KMS-11 (cell line): ENCODE measurements around the gene BAZ2B.

Experiments used
- H2AFZ ChIP-seq: fragments of 200-600 bp; sonication (generic); 2 replicates; pipeline ENCODE4 v1.6.1; 2016; ENCODE audit warnings: antibody characterized with exemption, mixed run types, low read depth
- H3K27ac ChIP-seq: fragments of 200-600 bp; sonication (generic); 2 replicates; pipeline ENCODE4 v1.6.1; 2016; ENCODE audit warnings: mild to moderate bottlenecking, mixed run types
- H3K27me3 ChIP-seq: fragments of 200-600 bp; sonication (generic); 2 replicates; pipeline ENCODE4 v1.6.1; 2017; ENCODE audit warnings: mild to moderate bottlenecking, low read depth, mixed run types, moderate library complexity; ENCODE audit not compliant: insufficient read depth
- H3K36me3 ChIP-seq: fragments of 200-600 bp; sonication (generic); 2 replicates; pipeline ENCODE4 v1.6.1; 2017; ENCODE audit warnings: mild to moderate bottlenecking, mixed run types; ENCODE audit not compliant: insufficient read depth
- H3K4me1 ChIP-seq: fragments of 200-600 bp; sonication (generic); 2 replicates; pipeline ENCODE4 v1.6.1; 2016; ENCODE audit warnings: mild to moderate bottlenecking, low read depth, mixed run types; ENCODE audit not compliant: poor library complexity, severe bottlenecking
- H3K4me2 ChIP-seq: fragments of 200-600 bp; sonication (generic); 2 replicates; pipeline ENCODE4 v1.7.0; 2016; ENCODE audit warnings: mild to moderate bottlenecking, mixed run types
- H3K4me3 ChIP-seq: fragments of 200-600 bp; sonication (generic); IDR thresholded peaks from 2 replicates; pipeline ENCODE4 v1.6.1; 2017; ENCODE audit warnings: low read depth, low read length, mixed read lengths; ENCODE audit not compliant: insufficient read depth
- H3K79me2 ChIP-seq: fragments of 200-600 bp; sonication (generic); 2 replicates; pipeline ENCODE4 v1.6.1; 2016; ENCODE audit warnings: low read depth, mixed run types; ENCODE audit not compliant: insufficient read depth
- H3K9ac ChIP-seq: fragments of 200-600 bp; sonication (generic); 2 replicates; pipeline ENCODE4 v1.6.1; 2016; ENCODE audit warnings: mild to moderate bottlenecking, mixed run types
- H4K20me1 ChIP-seq: fragments of 200-600 bp; sonication (generic); 2 replicates; pipeline ENCODE4 v1.6.1; 2016; ENCODE audit warnings: mild to moderate bottlenecking, mixed run types; ENCODE audit not compliant: insufficient read depth
- TF ChIP-seq, protein P1 (sequence below): fragments of 200-600 bp; sonication (generic); conservative IDR thresholded peaks from 2 replicates; pipeline ENCODE4 v1.6.1; 2017; ENCODE audit warnings: low read depth, mild to moderate bottlenecking, antibody characterized with exemption, low read length, moderate library complexity, mixed read lengths

BAZ2B gene

DNA sequence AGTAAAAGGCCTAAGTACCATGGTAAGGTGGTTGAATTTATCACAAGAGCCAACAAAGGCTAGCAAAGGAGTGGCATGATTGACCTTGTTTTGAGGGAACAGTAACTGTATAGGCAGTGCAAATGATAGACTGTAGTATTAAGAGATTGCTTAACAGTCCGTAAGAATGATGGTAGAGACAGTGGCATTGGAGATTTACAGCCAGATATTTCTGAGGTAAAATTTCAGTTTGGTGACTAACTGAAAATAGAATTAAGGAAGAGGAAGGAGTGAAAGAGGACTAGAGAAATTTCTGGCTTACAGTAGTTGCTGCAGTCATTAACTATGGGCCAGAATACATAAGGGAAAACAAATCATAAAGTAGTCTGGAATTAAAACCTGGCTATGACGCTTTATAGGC is 4.4 kb upstream of the BAZ2B start:
- H2AFZ ChIP-seq: no peak overlapping the region
- H3K9ac ChIP-seq: no peak overlapping the region
- H3K79me2 ChIP-seq: no peaks in the 10 kb centered on the region
- H3K4me1 ChIP-seq: peaks cover 4% of the 10 kb centered on the region
- TF ChIP-seq, protein P1, sequence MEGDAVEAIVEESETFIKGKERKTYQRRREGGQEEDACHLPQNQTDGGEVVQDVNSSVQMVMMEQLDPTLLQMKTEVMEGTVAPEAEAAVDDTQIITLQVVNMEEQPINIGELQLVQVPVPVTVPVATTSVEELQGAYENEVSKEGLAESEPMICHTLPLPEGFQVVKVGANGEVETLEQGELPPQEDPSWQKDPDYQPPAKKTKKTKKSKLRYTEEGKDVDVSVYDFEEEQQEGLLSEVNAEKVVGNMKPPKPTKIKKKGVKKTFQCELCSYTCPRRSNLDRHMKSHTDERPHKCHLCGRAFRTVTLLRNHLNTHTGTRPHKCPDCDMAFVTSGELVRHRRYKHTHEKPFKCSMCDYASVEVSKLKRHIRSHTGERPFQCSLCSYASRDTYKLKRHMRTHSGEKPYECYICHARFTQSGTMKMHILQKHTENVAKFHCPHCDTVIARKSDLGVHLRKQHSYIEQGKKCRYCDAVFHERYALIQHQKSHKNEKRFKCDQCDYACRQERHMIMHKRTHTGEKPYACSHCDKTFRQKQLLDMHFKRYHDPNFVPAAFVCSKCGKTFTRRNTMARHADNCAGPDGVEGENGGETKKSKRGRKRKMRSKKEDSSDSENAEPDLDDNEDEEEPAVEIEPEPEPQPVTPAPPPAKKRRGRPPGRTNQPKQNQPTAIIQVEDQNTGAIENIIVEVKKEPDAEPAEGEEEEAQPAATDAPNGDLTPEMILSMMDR: no peak
- H3K4me2 ChIP-seq: no peak overlapping the region
- H3K4me3 ChIP-seq: no peak overlapping the region
- H3K27me3 ChIP-seq: no peaks in the 10 kb centered on the region
- H3K36me3 ChIP-seq: no peaks in the 10 kb centered on the region
- no peaks in the 10 kb centered on the region for H4K20me1 ChIP-seq
- H3K27ac ChIP-seq: no peak overlapping the region

DNA sequence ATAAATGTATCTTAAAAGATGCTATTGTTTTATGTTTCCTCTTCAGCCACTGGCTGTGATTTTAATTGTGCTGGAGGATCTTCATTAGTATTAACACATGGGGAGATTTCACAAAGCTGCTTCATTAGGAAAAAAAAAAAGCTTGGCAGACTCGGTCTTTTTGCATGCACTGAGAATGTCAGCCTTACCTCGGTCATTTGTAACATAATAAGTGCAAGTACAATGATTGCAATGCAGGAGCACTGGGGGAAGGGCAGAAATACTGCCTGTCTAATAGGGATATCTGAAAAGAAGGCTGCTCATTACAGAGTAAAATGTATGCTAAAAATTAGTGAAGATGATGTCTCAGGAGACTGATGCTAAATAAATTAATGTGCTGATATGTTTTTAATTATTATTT is 1.3 kb upstream of the BAZ2B start:
- no peak overlapping the region for H2AFZ ChIP-seq

DNA sequence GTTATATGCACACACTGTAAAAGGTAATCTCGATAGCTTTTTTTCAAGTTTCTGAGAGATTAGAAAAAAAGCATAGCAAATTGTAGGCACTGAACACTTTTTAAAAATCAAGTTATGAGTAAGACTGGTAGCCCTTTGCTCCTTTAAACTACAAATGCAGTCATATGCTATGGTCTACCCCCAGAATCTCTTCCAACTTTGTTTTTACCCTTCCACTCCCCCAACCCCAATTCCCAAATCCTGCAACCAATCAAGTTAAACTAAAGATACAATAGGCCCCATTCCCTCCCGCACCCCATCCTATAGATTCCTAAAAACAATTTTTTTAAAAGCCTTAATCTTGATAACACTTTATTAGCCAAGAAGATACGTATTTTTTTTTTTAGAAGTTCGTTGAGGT is 752 bp upstream of the BAZ2B start:
- Histone ChIP-seq H3K4me1 (peaks cover 26% of the 10 kb centered on the region), H3K9ac (peak overlapping the region; percentile 87; the same call in 1 of the 2 replicates), H2AFZ (no peak overlapping the region), H3K36me3 (no peaks in the 10 kb centered on the region), H3K4me2 (peak overlapping the region; percentile 97; the same call in 1 of the 2 replicates), H4K20me1 (no peaks in the 10 kb centered on the region), H3K27ac (peak overlapping the region; percentile 86; the same call in 1 of the 2 replicates), H3K27me3 (no peaks in the 10 kb centered on the region), H3K79me2 (peaks cover 28% of the 10 kb centered on the region; the same call in 1 of the 2 replicates), H3K4me3 (no peak overlapping the region)
- TF ChIP-seq, protein P1: no peak

More for the DNA sequence above, 1.3 kb upstream of the BAZ2B start:
- Histone ChIP-seq H3K9ac (no peak overlapping the region), H3K27me3 (no peaks in the 10 kb centered on the region), H3K27ac (no peak overlapping the region), H3K4me2 (no peak overlapping the region), H3K36me3 (no peaks in the 10 kb centered on the region), H3K4me1 (peaks cover 21% of the 10 kb centered on the region), H4K20me1 (no peaks in the 10 kb centered on the region), H3K79me2 (peaks cover 23% of the 10 kb centered on the region; the same call in 1 of the 2 replicates), H3K4me3 (no peak overlapping the region)
- TF ChIP-seq, protein P1: no peak

DNA sequence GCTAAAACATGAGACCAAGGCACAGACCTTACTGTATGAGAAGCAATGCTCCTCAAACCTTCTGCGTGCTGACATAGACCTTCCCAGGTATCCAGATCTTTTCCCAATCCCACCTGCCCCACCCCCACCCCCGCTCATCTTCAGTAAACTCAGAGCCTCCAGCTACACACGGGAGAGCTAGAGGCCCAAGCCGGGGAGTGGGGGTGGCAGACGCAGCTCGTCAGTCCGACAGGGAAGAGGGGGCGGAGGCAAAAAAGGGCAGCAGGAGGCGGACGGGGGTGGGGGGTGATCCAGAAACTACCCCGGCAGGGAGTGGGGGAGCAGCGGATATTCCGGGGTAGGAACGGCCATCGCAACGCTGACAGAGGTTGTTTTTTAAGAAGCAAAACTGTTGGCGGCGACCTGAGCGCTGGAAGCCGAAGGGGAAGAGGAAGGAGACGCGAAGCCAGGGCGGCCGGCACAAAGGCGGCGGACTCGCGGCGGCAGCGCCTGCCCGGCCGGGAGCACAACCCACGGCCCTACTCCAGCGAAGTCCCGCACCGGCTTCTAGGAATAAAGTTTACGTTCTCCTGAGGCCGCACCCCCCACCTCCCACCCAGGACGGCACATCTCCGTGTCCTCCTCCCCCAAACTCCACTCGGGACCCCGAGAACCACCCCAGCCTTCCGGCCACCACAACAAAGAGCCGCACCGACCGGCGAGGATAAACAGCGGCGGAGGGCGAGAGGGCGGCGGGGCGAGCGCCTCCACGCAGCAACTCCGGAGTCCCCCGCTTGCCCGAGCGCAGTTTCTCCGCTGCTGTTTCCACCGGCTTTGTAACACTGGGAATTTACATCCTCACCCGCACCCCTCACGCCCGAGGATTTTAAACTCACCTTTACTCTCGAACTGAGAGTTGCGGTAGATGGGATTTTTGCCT is 722 bp downstream of the BAZ2B start:
- TF ChIP-seq, protein P1: no peak
- Histone ChIP-seq H3K4me2 (peak overlapping the region; percentile 97), H3K9ac (peak overlapping the region; percentile 87), H3K27me3 (no peaks in the 10 kb centered on the region), H3K79me2 (peaks cover 38% of the 10 kb centered on the region; the same call in 1 of the 2 replicates), H3K4me3 (peak overlapping the region; percentile 77), H2AFZ (peak overlapping the region; percentile 96), H3K27ac (peak overlapping the region; percentile 86), H4K20me1 (no peaks in the 10 kb centered on the region), H3K4me1 (peaks cover 41% of the 10 kb centered on the region), H3K36me3 (no peaks in the 10 kb centered on the region)
